ENCODE measurements around the gene PPDPF. TPM values are rescaled to one million over a fixed set of nuclear protein-coding genes. Genes with fewer than 3 reads are reported as not detected.
A peak's percentile ranks its signal among the peaks of the same experiment; 100 is the strongest.

PPDPF gene
- total RNA-seq, 1 experiment from 2014 or later = 149 TPM

DNA sequence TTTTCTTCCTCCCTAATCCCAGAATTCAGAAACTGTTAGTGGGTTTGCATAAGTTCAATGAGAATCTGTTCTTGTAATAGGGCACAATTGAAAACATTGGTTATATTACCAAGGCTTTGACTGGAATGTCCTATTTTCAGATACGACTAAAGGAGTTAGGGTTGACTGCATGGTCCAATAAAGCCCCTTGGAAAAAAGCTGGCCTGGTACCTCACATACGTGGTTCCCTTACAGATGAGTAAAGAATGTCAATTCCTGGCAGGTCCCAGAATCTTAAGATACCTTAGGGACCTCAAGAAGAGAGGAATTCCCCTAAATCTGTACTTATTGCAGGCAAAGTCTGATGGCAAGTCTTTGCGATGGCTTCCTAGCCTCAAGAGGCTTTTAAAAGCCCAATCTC, 4.6 kb downstream of the PPDPF start:
- H3K27me3 ChIP-seq (ENCODE audit: insufficient read depth, low read length) = no peaks in the 10 kb centered on the region
- no peak overlapping the region for H4K8ac ChIP-seq (replicated peaks; ENCODE audit: insufficient read length, low read depth, low read length)
- no peak overlapping the region for H2BK20ac ChIP-seq (ENCODE audit: low read depth, low read length, poor library complexity, severe bottlenecking)
- TF ChIP-seq, protein P1, sequence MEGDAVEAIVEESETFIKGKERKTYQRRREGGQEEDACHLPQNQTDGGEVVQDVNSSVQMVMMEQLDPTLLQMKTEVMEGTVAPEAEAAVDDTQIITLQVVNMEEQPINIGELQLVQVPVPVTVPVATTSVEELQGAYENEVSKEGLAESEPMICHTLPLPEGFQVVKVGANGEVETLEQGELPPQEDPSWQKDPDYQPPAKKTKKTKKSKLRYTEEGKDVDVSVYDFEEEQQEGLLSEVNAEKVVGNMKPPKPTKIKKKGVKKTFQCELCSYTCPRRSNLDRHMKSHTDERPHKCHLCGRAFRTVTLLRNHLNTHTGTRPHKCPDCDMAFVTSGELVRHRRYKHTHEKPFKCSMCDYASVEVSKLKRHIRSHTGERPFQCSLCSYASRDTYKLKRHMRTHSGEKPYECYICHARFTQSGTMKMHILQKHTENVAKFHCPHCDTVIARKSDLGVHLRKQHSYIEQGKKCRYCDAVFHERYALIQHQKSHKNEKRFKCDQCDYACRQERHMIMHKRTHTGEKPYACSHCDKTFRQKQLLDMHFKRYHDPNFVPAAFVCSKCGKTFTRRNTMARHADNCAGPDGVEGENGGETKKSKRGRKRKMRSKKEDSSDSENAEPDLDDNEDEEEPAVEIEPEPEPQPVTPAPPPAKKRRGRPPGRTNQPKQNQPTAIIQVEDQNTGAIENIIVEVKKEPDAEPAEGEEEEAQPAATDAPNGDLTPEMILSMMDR (conservative IDR thresholded peaks at IDR 0.05) = no peak
- no peak overlapping the region for H4K5ac ChIP-seq (ENCODE audit: insufficient read length, low read depth, low read length)
- no CpG with 5 or more reads among the region's 3 CpGs for WGBS (ENCODE audit: extremely low coverage, insufficient read length, low lambda C conversion rate)
- H3K23ac ChIP-seq (ENCODE audit: insufficient read length, low read depth, low read length) = no peak overlapping the region
- H2BK12ac ChIP-seq (ENCODE audit: insufficient read length, low read depth, low read length) = no peak overlapping the region
- H3K27ac ChIP-seq (ENCODE audit: insufficient read length, low read depth, low read length) = no peak overlapping the region
- no peak overlapping the region for H2BK15ac ChIP-seq (ENCODE audit: low read depth, low read length)
- Mint-ChIP-seq H3K36me3 (ENCODE audit: insufficient read depth in 1 of 3, low read depth in 3 of 3) (peaks cover 20 to 29% (median 21%) of the 10 kb centered on the region in 3 experiments; a peak in 6 of 7 replicates), H3K27me3 (ENCODE audit: low read depth) (peaks cover 3% of the 10 kb centered on the region), H3K4me1 (peaks cover 2 to 10% of the 10 kb centered on the region in 2 experiments; a peak in 3 of 4 replicates), H3K4me3 (no peak overlapping the region), H3K27ac (peak overlapping the region in 1 of 3 experiments; percentile 92; a peak in 2 of 7 replicates), H3K9me3 (peaks cover 7 to 13% of the 10 kb centered on the region in 2 experiments; a peak in 4 of 5 replicates)
- no peak overlapping the region for H3K4me2 ChIP-seq (ENCODE audit: insufficient read depth, insufficient read length, low read length)
- H3K23me2 ChIP-seq (ENCODE audit: insufficient read length, low read depth, low read length, poor library complexity, severe bottlenecking) = peaks cover 4% of the 10 kb centered on the region
- no peak overlapping the region for H3K4ac ChIP-seq (ENCODE audit: low read depth, low read length)
- H3T11ph ChIP-seq (ENCODE audit: low read length) = no peak overlapping the region
- no peak overlapping the region for H2AK5ac ChIP-seq (ENCODE audit: insufficient read length, low read length)
- no peaks in the 10 kb centered on the region; the same call in 1 of the 2 replicates for H3K79me2 ChIP-seq (ENCODE audit: insufficient read depth, low read length)
- no peaks in the 10 kb centered on the region for H3K4me1 ChIP-seq (ENCODE audit: insufficient read depth, low read length)
- DNase-seq = no peak
- H2BK5ac ChIP-seq (ENCODE audit: insufficient read length, low read length) = no peak overlapping the region
- peaks cover 4% of the 10 kb centered on the region for H3K79me1 ChIP-seq (ENCODE audit: insufficient read depth, low read depth, low read length, poor library complexity, severe bottlenecking)
- H4K91ac ChIP-seq (ENCODE audit: insufficient read length, low read depth, low read length) = no peak overlapping the region
- H2AFZ ChIP-seq (ENCODE audit: low read length) = no peak overlapping the region
- H3K14ac ChIP-seq (ENCODE audit: insufficient read depth, low read length) = no peak overlapping the region
- H3K9ac ChIP-seq (ENCODE audit: extremely low read depth, insufficient read length, low read length) = no peak overlapping the region
- H3K9me3 ChIP-seq (ENCODE audit: control insufficient read depth, low read depth, low read length) = no peaks in the 10 kb centered on the region
- H3K56ac ChIP-seq (ENCODE audit: insufficient read length, low read depth, low read length) = no peak overlapping the region
- no peaks in the 10 kb centered on the region for H4K20me1 ChIP-seq (ENCODE audit: control insufficient read depth, insufficient read depth, insufficient read length)
- H2BK120ac ChIP-seq (ENCODE audit: low read depth, low read length, poor library complexity, severe bottlenecking) = no peak overlapping the region
- no peak overlapping the region for H3K18ac ChIP-seq (ENCODE audit: insufficient read length, low read depth, low read length)
